Daoy (cell line): ENCODE data around the gene SLC31A2. TPM values are rescaled to one million over a fixed set of nuclear protein-coding genes. Genes with fewer than 3 reads are reported as not detected.

Experiments
- DNase-seq: peaks from one replicate; pipeline ENCODE4 v3.0.0-alpha.2; 2015; ENCODE audit warnings: low read depth
- total RNA-seq: library from RNA; depleted of rRNA; stranded (reverse); fragments of >200 nt; shearing (Covaris generic); gene quantifications from 2 replicates; pipeline ENCODE4 v1.2.3, GENCODE V29; 2014; rRNA removed

Gene SLC31A2
- total RNA-seq, 1 experiment from 2014 or later: 8.3 TPM

DNA sequence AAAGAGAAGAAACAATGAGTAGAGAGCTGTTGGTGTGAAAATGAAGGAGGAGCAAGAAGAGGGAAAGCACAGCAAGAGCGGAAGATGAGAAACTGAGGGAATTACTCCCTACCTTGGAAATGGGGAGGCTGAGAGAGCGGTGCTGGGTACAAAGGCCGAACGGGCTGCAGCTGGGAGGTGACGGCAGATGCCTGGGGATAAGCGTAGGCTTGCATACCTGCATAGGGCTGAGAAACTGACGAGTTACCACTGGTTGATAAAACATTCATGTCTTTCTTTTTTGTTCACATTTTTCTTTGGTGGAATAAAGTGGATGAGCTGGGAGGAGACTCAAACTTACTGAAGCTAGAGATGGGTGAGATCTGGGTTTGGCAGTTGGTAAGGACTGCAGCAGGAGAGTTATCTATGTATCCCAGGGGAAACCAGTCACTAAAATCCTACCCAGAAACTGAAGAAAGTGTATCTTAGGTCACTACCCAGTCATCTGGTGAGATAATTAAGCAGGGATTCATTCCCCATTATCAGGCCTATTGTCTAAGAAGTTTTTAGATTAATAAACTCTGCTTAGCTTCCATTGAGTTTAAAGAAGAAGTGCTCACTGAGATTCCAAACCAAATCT lies 35.4 kb downstream of the SLC31A2 start:
- no peak for DNase-seq

DNA sequence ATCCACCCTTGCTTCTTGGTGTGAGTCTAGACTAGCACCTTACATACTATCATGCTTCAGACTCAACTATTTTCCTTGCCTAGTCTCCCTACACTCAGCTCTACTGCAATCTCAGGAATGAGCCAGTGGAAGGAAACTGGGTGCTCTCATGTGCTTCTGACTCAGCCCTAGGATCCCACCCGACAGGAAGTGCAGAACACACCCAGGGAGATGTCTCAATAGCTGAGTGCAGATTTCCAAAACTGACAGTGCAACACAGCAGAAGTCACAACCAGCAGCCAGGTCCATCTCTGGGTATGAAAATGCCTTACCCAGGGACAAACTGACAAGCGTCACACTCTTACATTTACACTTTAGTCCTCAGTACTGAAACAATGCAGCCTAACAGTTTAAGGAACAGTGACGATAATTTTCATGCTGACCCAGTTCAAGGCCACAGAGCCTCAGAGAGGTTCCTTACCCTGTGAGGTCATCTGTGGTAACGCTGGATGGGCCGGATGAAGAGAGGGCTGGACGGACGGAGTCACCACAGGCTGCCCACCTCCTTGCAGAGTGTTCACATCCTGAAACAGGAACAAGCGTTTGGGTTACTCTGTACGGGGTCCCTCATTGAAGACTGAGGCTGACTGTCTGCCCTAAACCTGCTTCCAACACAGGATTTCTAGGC lies 37.3 kb downstream of the SLC31A2 start:
- DNase-seq: peak; percentile 91

DNA sequence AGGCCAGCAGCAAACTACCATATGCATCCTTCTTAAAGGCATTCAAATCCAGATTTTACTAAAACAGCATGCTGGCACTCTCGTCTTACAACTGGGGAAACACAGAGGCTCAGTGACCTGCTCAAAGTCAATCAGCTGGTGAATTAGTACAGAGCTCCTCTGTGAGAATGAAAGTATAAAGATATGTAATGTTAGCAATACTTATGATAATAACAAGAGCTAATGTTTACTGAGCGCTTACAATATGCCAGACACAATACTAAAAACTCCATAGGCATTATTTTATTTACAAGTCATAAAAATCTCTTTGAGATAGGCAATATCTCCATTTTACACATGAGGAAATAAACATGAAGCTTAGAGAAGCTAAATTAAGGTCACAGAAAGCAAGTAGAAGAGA lies 41.6 kb downstream of the SLC31A2 start:
- no peak for DNase-seq

DNA sequence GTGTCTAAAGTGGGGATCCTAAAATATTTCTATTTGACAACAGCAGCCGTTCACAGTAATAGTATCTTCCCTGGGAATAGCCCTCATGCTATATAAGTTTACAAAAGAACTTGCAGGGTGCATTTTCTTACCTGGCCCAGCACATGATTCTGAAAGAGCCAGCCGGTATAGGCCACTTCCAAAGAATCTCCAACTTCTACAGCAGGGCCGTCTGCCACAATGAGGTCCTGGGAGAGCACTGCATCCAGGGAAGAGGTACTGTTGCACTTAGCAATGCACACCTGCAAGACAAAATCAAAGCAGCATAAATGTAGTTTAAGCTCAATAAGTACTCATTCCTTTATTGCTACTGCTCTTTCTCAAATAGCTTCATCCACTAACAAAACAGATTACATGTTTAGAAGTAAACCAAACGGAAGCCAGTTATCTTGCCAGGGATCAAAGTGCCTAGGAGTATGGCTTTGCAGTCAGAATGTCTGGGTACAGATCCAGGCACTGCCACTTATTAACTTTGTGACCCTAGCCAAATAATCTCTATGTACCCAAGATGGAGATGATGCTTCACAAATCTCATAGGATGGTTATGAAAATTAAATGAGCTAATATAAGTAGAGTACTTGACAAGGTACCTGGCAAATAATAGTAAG lies 49.0 kb downstream of the SLC31A2 start:
- DNase-seq: no peak

DNA sequence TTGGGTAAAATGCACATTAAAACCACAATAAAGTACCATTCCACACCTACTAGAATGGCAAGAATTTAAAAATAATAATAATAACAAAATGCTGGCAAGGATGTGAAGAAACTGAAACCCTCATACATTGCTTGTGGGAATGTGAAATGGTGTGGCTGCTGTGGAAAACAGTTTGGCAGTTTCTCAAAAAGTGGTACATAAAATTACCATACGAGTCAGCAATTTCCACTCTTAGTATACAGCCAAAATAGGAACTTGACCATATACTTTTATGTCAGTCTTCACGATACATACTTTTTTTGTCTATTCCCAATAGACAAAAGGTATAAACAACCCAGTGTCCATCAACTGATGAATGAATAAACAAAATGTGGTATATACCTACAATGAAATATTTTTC lies 54.6 kb downstream of the SLC31A2 start:
- no peak for DNase-seq

DNA sequence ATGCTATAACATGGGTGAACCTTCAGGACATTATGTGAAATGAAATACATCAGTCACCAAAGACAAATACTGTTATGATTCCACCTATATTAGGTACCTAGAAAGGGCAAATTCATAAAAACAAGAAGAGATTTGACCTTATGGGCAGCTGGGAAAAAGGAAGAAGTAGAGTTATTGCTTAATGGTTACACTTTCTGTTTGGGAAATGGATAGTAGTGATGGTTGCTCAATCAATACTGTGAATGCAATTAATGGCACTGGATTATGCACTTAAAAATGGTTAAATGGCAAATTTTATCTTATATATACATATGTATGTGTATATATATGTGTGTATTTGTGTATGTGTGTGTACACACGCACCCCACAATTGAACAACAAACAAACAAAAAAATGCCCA lies 55.1 kb downstream of the SLC31A2 start:
- DNase-seq: no peak

DNA sequence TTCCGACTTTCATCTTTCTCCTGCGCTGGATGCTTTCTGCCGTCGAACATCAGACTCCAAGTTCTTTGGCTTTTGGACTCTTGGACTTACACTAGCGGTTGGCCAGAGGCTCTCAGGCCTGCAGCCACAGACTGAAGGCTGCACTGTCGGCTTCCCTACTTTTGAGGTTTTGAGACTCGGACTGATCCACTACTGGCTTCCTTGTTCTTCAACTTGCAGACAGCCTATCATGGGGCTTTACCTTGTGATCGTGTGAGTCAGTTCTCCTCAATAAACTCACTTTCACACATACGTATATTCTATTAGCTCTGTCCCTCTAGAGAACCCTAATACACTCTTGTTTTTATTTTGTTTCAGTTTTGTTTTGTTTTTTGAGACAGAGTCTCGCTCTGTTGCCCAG lies 60.0 kb downstream of the SLC31A2 start:
- DNase-seq: no peak

Other genes starting within 250 kb of the SLC31A2 start
- 5.3 and 6.5 TPM in 2 replicates for gene ZNF883, start 138.8 kb upstream of the SLC31A2 start, total RNA-seq
- 3.7 and 7.9 TPM in 2 replicates for gene ZFP37, start 94.3 kb upstream of the SLC31A2 start, total RNA-seq
- 19.9 and 24.1 TPM in 2 replicates for gene FKBP15, start 70.3 kb downstream of the SLC31A2 start, total RNA-seq
- 12.0 and 13.4 TPM in 2 replicates for gene SLC31A1, start 70.5 kb downstream of the SLC31A2 start, total RNA-seq
- gene CDC26, start 124.6 kb downstream of the SLC31A2 start, total RNA-seq: 120 and 179 TPM in 2 replicates
- 116 and 125 TPM in 2 replicates for gene PRPF4, start 124.7 kb downstream of the SLC31A2 start, total RNA-seq
- not detected in 2 replicates for gene RNF183, start 152.4 kb downstream of the SLC31A2 start, total RNA-seq
- 1.1 and 2.3 TPM in 2 replicates for gene WDR31, start 189.3 kb downstream of the SLC31A2 start, total RNA-seq
- gene BSPRY, start 198.5 kb downstream of the SLC31A2 start, total RNA-seq: not detected in 2 replicates
- gene HDHD3, start 226.0 kb downstream of the SLC31A2 start, total RNA-seq: 12.5 and 19.9 TPM in 2 replicates